HEK293 (cell line): Measurements from ENCODE around the gene GSAP.

Source experiments
- ZBTB10 ChIP-seq: fragments of 450-650 bp; formaldehyde crosslinking; IDR thresholded peaks from 2 replicates; pipeline ENCODE4 v1.5.1; 2016; ENCODE audit warnings: missing biosample characterization, missing genetic modification characterization
- ZBTB7A ChIP-seq: fragments of 450-650 bp; formaldehyde crosslinking; IDR thresholded peaks from 2 replicates; pipeline ENCODE4 v1.5.1; 2016; ENCODE audit warnings: low read depth, missing biosample characterization, missing genetic modification characterization
- ZNF350 ChIP-seq: fragments of 450-650 bp; formaldehyde crosslinking; IDR thresholded peaks from 2 replicates; pipeline ENCODE4 v1.5.0; 2017; ENCODE audit warnings: missing biosample characterization, mild to moderate bottlenecking, missing genetic modification characterization
- ZNF785 ChIP-seq: fragments of 450-650 bp; formaldehyde crosslinking; IDR thresholded peaks from 2 replicates; pipeline ENCODE4 v1.5.1; 2016; ENCODE audit warnings: missing biosample characterization, missing genetic modification characterization
- ZSCAN30 ChIP-seq: fragments of 450-650 bp; IDR thresholded peaks from 2 replicates; pipeline ENCODE4 v1.5.1; 2018; ENCODE audit warnings: missing biosample characterization, mild to moderate bottlenecking, missing genetic modification characterization, moderate library complexity

DNA sequence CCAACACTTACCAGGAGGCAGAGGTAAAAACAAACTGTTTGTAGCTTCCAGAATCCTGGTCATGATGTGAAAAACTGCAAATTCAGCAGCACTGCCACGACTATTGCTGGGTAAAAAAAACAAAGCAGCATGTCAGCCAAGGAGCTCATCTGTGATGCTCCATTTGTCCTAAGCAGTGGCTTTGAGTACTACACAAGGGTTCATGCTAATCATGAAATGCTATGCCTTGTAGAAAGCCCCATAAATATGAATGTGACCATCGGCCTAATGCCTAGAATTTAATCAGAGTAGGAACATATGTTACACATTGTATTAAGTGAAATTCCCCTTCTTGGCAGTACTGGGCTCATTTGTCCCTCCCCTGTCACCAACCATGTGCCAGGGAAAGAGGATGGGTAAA, 95.4 kb downstream of the GSAP start:
- TF ChIP-seq ZBTB7A (tag by site-specific recombination) (no peak), ZBTB10 (tag by site-specific recombination) (no peak), ZNF785 (tag by site-specific recombination) (no peak), ZNF350 (tag by site-specific recombination) (no peak), ZSCAN30 (tag by site-specific recombination) (no peak)
